NCI-H748 treated with DMSO at 0.1 percent for 48 hours (cell line): Measurements from ENCODE around the gene CRYBG1.

Source experiments
- DNase-seq: peaks from one replicate; lab custom pipeline; 2025; lab: John Stamatoyannopoulos, UW

Gene CRYBG1, protein sequence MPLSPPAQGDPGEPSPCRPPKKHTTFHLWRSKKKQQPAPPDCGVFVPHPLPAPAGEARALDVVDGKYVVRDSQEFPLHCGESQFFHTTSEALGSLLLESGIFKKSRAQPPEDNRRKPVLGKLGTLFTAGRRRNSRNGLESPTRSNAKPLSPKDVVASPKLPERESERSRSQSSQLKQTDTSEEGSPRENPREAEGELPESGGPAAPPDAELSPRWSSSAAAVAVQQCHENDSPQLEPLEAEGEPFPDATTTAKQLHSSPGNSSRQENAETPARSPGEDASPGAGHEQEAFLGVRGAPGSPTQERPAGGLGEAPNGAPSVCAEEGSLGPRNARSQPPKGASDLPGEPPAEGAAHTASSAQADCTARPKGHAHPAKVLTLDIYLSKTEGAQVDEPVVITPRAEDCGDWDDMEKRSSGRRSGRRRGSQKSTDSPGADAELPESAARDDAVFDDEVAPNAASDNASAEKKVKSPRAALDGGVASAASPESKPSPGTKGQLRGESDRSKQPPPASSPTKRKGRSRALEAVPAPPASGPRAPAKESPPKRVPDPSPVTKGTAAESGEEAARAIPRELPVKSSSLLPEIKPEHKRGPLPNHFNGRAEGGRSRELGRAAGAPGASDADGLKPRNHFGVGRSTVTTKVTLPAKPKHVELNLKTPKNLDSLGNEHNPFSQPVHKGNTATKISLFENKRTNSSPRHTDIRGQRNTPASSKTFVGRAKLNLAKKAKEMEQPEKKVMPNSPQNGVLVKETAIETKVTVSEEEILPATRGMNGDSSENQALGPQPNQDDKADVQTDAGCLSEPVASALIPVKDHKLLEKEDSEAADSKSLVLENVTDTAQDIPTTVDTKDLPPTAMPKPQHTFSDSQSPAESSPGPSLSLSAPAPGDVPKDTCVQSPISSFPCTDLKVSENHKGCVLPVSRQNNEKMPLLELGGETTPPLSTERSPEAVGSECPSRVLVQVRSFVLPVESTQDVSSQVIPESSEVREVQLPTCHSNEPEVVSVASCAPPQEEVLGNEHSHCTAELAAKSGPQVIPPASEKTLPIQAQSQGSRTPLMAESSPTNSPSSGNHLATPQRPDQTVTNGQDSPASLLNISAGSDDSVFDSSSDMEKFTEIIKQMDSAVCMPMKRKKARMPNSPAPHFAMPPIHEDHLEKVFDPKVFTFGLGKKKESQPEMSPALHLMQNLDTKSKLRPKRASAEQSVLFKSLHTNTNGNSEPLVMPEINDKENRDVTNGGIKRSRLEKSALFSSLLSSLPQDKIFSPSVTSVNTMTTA (N-terminal part only)

DNA sequence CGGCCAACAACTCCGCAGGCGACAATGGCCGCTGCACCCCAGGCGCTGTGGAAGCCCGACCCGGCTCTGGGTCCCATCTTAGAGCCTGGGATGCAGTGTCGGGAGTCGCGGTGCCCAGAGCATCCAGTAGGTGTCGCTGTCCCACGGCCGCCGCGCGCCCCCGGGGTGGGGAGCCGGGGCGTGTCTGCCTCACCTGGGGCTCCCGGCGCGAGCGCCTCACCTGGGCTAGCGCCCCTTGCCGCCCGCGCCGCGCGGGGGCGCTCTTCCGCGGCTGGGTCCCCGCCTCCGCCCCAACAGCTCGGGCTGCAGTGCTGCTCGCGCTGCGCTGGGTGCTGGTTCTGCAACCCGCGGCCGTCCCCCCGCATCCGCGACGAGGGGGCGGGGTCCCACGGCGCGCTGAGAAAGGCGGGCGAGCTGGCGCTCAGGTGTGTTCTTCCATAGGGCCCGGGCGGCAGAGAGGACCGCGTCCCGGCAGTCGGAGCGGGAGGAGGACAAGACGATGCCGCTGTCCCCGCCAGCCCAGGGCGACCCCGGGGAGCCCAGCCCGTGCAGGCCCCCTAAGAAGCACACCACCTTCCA, at the start of gene CRYBG1:
TSS of gene CRYBG1 (plus strand) at position 308 of the 579 bp plus-strand sequence. CDS start at position 500, 192 bp downstream.
- DNase-seq, result peak; percentile 79

DNA sequence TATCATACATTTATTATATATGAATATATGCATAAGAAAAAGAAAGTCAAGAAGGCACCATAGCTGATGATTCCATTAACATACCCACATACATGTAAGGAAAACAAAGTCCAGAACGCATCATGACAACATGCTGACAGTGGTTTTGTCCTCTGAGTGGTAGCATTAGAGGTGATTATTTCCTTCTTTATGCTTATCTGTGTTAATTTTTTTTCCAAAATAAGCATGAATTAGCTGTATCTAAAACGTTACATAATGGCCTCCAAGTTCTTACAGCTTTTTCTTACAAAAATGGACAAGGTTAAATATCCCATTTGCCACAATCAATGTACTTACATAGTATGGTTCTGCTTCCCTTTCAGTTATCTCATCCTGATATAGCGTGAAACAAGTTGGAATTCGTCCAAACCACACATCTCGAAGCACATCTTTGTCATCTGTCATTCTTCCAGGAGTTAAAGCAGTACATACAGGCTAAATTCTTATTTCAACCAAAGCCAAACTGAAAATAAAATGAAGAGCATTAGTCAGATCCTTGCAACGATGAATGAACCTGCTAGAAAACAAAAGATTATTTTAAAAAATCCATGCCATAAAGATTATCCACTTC, 44.6 kb upstream of the CRYBG1 start:
- DNase-seq, result no peak

DNA sequence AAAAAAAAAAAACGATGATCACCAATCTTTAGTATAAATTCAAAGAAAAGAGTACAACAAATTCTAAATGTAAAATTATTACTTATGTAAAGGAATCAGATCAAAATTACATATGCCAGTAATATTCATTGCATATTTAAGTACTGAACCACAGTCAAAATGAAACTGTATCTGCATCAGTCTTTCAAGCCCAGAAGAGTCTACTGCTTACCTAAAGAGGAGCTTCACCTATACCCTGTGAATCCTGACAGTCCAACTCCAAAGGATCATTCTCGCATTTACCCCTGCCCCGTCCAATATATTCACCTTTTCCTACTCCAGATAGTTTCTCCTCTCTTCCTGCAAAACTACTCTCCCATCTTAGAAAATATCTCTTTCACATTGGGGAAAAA, 44.1 kb upstream of the CRYBG1 start:
- no peak for DNase-seq

DNA sequence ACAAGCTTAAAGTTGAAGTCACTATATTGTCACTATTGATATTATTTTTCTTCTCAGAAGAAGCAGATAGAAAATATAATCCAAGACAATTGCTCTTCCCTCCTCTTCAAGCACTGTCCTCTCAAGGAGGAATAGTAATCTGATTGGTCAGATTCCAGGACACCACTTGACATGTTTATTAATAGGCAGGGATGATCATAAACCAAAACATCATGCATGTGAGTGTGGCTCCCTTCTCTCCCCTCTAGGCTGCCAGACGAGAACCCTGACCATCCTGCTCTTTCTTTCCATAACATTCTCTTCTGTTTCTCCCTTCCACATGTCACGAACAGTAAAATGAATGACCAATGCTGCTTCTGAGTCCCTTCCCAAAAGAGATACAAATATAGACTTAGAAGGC, 42.5 kb upstream of the CRYBG1 start:
- DNase-seq, result no peak

DNA sequence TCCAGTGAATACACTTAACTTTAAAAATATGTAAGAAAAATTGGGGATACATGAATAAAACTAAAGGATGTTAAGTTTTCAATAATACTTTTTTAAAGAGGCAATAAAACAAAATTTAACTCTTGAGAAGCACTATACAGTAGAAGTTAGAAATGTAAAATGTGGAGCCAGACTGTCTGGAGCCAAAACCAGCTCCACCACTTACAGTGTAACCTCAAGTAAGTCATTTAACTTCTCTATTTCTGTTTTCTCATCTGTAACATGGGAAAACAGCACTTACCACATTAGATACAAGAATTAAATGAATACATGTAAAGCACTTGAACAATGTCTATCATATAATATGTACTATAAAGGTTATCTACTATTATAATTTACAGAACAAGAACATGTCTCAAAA, 41.7 kb upstream of the CRYBG1 start:
- DNase-seq, result no peak

DNA sequence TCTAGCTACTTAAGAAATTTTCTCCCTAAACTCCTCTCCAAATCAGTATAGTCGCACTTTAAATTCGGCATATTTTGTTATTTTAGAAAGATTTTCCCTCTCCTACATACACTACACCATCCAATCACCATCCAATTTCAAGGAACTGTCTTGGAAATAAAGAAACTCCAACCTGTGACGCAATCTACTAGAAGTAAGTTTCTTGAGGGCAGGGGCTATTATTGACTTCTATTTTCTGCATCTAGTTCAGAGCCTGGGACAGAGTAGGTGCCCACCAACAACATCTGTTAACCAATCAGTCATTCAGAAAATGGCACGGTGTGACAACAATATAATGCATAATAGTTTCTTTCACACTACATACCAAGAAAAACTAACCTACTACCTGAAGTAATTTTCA, 38.6 kb upstream of the CRYBG1 start:
- no peak for DNase-seq

DNA sequence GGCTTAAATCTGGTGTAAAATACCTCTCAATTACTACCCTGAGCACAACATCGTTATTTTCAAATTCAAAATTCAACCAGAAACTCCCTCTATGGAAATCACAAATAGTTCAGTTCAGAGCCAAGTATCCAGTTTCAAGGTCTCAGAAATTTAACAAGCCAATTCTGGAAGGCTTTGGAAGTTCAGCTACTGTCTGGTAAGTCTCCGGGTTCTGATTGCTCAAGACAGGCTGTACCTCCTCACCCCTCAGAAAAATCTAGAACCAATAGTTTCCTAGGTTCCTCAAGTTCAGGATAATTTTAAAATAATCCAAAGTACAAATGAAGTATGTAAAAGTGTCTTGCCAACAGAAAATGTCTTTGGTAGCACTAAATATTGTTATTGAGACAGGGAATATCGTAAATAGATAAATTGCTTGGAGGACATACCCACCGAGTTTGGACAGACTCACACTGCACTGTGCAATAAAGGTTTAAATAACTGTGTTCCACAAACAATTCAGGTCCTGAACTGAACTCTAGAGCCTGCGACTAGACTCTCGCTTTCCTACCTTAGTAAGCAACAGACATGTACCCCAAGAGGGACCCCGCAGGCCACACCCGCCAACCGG, 35.7 kb upstream of the CRYBG1 start:
- no peak for DNase-seq

DNA sequence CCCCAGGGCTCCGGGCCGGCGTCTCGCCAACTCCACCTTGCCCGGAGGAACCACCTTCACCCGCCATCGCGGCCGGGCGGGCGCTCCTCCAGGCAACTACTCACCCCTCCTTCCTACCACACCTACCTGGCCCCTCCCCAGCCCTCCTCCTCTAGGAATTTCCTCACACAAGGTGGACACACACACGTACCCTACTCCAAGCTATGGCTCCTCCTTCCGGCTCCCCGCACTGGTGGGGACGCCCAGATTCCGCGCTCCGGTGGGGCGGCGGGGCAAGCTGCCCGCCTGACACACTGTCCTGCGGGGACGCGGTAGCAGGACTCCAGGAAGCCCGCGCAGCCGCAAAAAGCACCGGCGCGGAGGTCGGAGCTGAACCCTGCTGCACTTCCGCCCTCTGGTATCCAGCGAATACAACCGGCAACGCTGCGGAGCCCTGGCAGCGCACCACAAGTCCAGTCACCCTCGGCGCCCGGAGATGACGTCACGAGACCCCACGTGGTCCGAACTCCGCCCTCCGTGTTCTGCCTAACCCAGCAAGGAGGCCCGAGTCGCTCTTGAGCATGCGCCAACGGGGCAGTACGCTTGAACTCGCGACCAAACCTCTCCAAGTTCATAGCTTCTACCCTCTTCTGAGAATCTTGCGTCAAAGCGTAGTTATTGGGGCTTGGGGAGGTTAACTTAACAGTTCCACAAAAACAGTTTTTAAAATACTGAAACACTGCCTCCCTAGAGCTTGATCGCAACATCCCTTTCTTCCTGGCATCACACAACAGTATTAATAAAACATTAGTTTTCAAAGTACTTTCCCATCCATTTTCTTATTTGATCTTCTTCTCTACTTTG, 35.0 kb upstream of the CRYBG1 start, which contains the start of gene ATG5:
TSS of gene ATG5 (minus strand) at position 425 of the 843 bp plus-strand sequence. CDS start 9,552 bp downstream, outside the sequence.
- DNase-seq, result peak; percentile 96

DNA sequence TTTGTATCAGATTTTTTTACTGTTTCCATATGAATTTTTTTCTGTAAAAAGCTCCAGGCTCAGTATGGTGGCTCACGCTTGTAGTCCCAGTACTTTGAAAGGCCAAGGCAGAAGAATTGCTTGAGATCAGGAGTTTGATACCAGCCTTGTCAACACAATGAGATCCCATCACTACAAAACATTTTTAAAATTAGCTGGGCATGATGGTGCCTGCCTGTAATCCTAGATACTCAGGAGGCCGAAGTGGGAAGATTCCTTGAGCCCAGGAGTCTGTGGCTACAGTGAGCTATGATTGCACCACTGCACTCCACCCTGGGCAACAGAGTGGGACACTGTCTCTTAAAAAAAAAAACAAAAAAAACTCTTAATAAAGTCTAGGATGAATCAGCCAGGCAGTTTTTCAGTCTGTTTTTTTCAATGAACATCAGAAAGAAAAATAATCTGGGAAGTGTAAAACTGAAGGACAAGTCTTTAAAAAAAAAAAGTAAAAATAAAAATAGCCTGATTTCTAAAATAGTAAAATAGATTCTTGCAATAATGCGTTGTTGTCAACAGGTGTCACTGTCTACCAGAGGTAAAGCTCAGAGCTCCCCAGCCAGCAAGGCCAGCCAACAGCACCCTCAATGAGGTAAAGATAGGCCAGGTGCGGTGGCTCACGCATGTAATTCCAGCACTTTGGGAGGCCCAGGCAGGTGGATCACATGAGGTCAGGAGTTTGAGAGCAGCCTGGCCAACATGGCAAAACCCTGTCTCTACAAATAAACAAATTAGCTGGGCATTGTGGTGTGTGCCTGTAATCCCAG, 25.7 kb upstream of the CRYBG1 start:
- peak; percentile 27 for DNase-seq

DNA sequence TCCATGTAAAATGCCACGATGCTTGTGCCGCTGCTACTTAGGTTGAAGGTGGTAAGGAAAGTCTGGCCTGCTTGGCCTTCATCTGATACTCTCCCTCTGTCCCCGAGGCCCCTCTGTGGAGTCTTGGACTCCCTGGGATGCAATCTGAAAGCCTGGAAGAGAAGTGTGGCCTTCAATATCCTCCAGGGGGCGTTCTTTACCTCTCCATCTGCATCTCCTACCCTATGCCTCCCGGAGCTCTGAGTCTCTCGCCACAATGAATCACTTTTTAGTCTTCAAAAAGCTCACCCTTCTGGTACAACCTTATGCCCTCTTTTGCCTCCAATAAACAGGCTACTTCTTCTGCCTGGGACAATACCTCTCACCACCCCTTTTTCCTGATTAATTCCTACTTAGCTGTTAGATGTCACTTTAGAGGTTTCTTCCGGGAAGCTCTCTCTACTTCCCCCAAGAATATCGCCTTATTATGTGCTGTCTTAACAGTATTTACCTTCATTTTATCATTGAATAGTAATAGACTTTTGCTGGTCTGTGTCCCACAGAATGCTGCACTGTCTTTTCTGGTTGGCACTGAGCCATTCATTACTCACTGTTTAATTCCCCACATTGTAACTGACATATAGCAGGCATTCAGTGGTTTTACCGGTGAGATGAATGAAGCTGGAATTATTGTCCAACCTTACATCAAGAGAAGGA, 21.0 kb upstream of the CRYBG1 start:
- peak; percentile 78 for DNase-seq

DNA sequence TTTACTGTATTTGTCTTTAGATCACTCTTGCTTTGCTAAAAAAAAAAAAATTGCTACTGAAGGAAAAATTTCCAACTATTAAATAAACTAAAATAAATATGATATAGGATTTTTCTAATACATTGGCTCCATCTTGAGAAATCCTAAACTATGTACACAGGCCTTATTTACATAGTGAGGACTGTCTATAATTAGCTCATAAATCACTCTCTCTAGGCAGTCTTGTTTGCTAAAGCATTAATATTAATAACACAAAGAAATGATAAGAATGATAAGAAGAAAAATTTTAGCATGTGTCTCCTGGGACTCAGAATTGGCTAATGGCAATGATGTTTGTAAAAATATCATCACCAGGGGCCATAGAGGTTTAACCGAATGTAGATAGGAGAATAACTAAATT, 13.3 kb upstream of the CRYBG1 start:
- DNase-seq, result peak; percentile 65

DNA sequence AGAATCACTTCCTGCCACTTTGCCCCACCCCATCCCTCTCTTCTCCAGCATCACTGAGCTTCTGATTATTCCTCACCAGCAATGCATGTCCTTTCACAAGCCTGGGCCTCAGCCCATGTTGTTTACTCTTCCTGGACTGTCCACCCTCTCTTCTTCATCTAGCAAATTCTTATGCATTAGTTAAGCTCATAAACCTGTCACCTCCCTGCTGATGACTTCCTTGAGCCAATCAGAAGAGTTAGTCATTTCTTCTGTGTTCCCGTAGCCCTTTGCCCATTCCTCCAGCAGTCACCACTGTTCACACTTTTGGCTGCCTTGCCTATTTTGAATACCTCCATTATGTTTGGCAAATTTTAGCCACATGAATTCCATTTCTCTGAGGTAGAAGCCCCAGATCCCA, 4.1 kb upstream of the CRYBG1 start:
- DNase-seq, result no peak

DNA sequence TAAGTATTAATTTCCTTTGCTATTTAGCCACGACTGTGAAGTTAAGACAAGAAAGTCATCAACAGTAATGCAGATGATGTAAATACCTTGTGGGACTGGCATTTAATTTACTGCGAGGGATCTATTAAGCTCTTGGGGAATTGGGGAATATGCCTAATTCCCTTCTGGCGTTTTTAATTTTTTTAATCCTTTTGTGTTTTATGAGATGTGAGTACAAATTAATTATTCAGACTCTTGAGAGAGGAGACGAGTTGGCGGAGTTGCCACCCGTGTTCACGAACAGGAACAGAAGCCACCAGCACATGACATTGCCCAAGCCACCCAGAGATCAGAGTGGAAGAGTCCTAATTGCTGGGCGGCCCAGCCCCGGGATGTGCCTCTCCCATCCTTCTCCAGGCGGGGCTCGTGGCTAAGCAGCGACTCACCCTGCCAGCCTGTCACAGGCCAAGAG, 533 bp upstream of the CRYBG1 start:
- no peak for DNase-seq

DNA sequence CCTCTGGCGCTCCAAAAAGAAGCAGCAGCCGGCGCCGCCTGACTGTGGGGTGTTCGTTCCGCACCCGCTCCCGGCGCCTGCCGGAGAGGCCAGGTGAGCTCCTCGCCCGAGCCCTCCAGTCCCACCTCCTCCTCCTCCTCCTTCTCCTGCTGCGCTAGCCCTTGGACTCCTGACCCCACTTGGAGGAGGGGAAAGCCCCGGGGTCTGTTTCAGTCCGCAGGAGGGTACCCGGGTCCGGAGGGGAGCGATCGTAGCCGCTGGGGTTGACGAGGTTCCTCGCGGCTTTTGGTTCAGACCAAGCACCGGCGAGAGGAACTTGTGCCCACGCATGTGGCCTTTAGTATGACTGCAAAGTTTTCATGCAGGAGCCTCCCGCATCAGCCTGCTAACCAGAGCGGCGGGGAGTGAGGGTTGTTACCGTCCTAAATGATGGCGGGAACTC, 493 bp downstream of the CRYBG1 start:
- no peak for DNase-seq

DNA sequence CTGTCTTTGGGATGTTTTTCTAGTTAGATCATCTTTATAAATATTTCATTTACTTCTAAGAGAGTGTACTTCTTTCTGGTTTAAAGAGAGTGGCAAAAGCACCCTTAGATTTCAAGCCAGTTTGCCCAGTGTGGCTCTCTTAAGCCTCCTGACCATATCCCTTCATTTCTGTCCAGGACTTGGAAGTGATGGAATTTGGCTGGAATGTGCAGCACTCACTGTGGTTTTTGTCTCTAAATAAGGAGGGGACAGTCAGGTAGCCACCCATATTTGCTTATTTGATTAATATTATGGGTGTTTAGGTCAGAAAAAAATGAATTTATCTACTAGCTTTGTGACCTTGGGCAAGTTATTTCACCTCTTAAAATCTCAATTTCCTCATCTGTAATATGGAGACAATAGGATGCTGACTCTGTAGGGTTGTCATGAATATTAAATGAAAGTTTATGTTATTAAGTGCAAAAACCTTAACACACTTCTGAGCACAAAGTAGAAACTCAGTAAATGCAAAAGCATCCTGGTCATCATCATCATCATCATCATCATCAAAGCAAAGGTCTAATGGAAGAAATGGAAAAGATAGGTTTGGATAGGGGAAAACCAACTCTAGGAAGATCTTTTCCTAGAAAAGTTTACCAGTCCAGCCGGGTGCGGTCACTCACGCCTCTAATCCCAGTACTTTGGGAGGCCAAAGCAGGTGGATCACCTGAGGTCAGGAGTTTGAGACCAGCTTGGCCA, 3.1 kb downstream of the CRYBG1 start:
- DNase-seq, result no peak

DNA sequence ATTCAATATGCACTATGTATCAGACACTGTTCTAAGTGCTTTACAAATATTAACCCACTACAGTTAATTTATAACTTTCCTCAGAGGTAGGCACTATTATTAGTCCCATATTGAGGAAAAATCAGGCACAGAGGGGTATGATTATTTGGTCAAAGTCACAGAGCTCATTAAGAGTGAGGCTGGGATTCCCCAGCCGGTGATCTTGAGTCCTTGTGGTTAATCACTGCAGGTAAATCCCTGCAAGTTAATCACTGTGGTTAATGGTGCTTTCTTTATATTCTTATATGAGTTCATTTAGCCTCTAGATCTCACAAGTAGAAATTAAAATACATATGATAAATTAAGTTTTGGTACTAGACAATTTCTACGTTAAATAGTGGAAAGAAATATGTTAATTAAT, 9.2 kb downstream of the CRYBG1 start:
- DNase-seq, result no peak

DNA sequence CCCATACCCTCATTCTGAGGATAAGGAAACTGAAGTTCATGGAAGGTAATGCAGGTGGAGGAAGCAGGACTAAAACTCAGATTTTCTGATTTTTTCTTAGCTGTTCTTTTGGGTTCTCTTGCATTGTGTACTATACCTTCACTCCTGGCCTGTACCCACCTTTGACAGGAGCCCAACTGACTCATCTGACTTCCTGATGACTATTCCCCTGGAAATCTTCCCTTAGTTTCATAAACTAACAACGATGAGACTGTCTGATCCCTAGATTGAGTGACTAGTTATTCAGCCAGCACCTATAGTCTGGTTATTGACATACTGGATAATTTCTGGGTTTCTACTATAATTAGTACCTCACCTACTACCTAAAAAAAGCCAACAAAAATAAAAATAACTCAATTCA, 10.1 kb downstream of the CRYBG1 start:
- DNase-seq, result no peak
